K562 (cell line): Measurements from ENCODE around the gene TUBA1A. TPM values are rescaled to one million over a fixed set of nuclear protein-coding genes. Genes with fewer than 3 reads are reported as not detected.

Experiments
- ATAC-seq: fragments of 200-7000 bp; cut with Tn5 transposase; 3 replicates; pipeline ENCODE4 v1.9.1; 2020; ENCODE audit warnings: moderate library complexity
- BruUV-seq: library from RNA; stranded (reverse); fragments of 400-500 nt; replicated peaks from 2 replicates; lab custom pipeline; 2021; lab: Mats Ljungman, UMichigan
- CTCF ChIA-PET: fragments of 300-600 bp; formaldehyde crosslinking; extraction: SDS; loops from one replicate; lab custom pipeline; 2021; ENCODE audit warnings: low intra/inter-chr PET ratio; lab: Yijun Ruan, JAX
- POLR2A ChIA-PET: fragments of 300-600, 350-650 bp; sonication (Branson Sonifier 250); formaldehyde crosslinking; extraction: SDS; loops from one replicate; lab custom pipeline; 2021; ENCODE audit warnings: antibody characterized with exemption, inconsistent platforms; lab: Yijun Ruan, JAX
- DNase-seq, 4 experiments: peaks; one replicate each; pipeline versions ENCODE4 v3.0.0 to v3.0.0-alpha.2; 2011 to 2018; ENCODE audit warnings: low spot score in 3 of 4, mixed read lengths in 3 of 4; ENCODE audit errors: extremely low read depth in 1 of 4
- FAIRE-seq: peaks from 2 replicates; lab custom pipeline; 2011; peaks lifted over from hg19 to GRCh38; lab: Jason Lieb, UNC
- H2AFZ ChIP-seq: 2 replicates; pipeline ENCODE4 v1.6.0; 2011; ENCODE audit warnings: low read depth, low read length, control low read depth, inconsistent platforms
- H3K27ac ChIP-seq: fragments of 200-600 bp; 3 replicates; pipeline ENCODE4 v1.8.0; 2011; ENCODE audit warnings: low read depth, mild to moderate bottlenecking, control low read depth, inconsistent platforms, low read length, moderate library complexity, mixed read lengths; ENCODE audit errors: extremely low read depth
- H3K27me3 ChIP-seq, 2 experiments: fragments of 300-600 bp in 1 of 2; 2 replicates in 1 of 2; 3 replicates in 1 of 2; pipeline versions ENCODE4 v1.6.0 to v1.8.0; 2011; ENCODE audit warnings: inconsistent platforms in 2 of 2, low read length in 2 of 2, mild to moderate bottlenecking in 1 of 2, mixed read lengths in 1 of 2, moderate library complexity in 1 of 2; ENCODE audit not compliant: control insufficient read depth in 2 of 2, insufficient read depth in 2 of 2
- H3K36me3 ChIP-seq: fragments of 300-600 bp; 3 replicates; pipeline ENCODE4 v1.8.0; 2011; ENCODE audit warnings: mild to moderate bottlenecking, low read length, inconsistent platforms; ENCODE audit not compliant: control insufficient read depth, insufficient read depth
- H3K4me1 ChIP-seq, 2 experiments: fragments of 200-600 bp in 1 of 2; replicated peaks in 1 of 2; 2 replicates in 1 of 2; 3 replicates in 1 of 2; pipeline versions ENCODE4 v1.5.1 to v1.8.0; 2011; ENCODE audit warnings: inconsistent platforms in 2 of 2, low read length in 2 of 2, mild to moderate bottlenecking in 1 of 2, mixed read lengths in 1 of 2, moderate library complexity in 1 of 2; ENCODE audit not compliant: control insufficient read depth in 2 of 2, insufficient read depth in 2 of 2
- H3K4me2 ChIP-seq: 2 replicates; pipeline ENCODE4 v1.6.1; 2011; ENCODE audit warnings: low read length, control low read depth, inconsistent platforms, mixed read lengths; ENCODE audit not compliant: insufficient read depth
- H3K4me3 ChIP-seq: fragments of 200-600 bp; sonication (generic), shearing (Covaris generic); 2 replicates; pipeline ENCODE4 v1.5.1; 2016; ENCODE audit warnings: control low read depth, inconsistent platforms
- H3K79me2 ChIP-seq: fragments of 200-600 bp; 3 replicates; pipeline ENCODE4 v1.8.0; 2011; ENCODE audit warnings: low read length, inconsistent platforms; ENCODE audit not compliant: control insufficient read depth, insufficient read depth
- H3K9ac ChIP-seq, 2 experiments: 2 replicates each; pipeline versions ENCODE4 v1.6.0 to v1.6.1; 2011; ENCODE audit warnings: low read depth in 2 of 2, low read length in 2 of 2, control low read depth in 1 of 2, inconsistent platforms in 1 of 2, mild to moderate bottlenecking in 1 of 2, mixed read lengths in 1 of 2; ENCODE audit not compliant: insufficient read depth in 1 of 2
- H3K9me1 ChIP-seq: one replicate; pipeline ENCODE4 v1.6.0; 2011; ENCODE audit warnings: inconsistent platforms, mild to moderate bottlenecking, low read length, moderate library complexity; ENCODE audit not compliant: control insufficient read depth, insufficient read depth
- H3K9me3 ChIP-seq: replicated peaks from 2 replicates; pipeline ENCODE4 v1.5.1; 2011; ENCODE audit warnings: low read depth, low read length, inconsistent platforms; ENCODE audit not compliant: control insufficient read depth, insufficient read depth
- H4K20me1 ChIP-seq: replicated peaks from 2 replicates; pipeline ENCODE4 v1.6.1; 2011; ENCODE audit warnings: low read length, inconsistent platforms, mixed read lengths; ENCODE audit not compliant: control insufficient read depth, insufficient read depth
- BRD9 ChIP-seq: fragments of 450-650 bp; IDR thresholded peaks from 2 replicates; pipeline ENCODE4 v1.6.1; 2018; ENCODE audit warnings: low read depth; ENCODE audit not compliant: partially characterized antibody
- E2F6 ChIP-seq, 2 experiments: IDR thresholded peaks; 2 replicates each; pipeline ENCODE4 v1.6.1; 2011; ENCODE audit warnings: borderline replicate concordance in 1 of 2, control low read depth in 1 of 2, low read depth in 1 of 2, low read length in 1 of 2, mild to moderate bottlenecking in 1 of 2, mixed read lengths in 1 of 2, moderate library complexity in 1 of 2; ENCODE audit not compliant: insufficient read depth in 1 of 2, insufficient read length in 1 of 2, poor library complexity in 1 of 2, severe bottlenecking in 1 of 2; ENCODE audit errors: extremely low read depth in 1 of 2
- FOXK1 ChIP-seq: sonication (generic); formaldehyde crosslinking; IDR thresholded peaks from 2 replicates; pipeline ENCODE4 v1.8.0; 2022; ENCODE audit warnings: missing genetic modification reagents, mild to moderate bottlenecking, borderline replicate concordance
- HOMEZ ChIP-seq: fragments of 250-450 bp; sonication (Bioruptor Pico); IDR thresholded peaks from 2 replicates; pipeline ENCODE4 v1.4.0; 2020; ENCODE audit warnings: mild to moderate bottlenecking, moderate library complexity
- IRF9 ChIP-seq: fragments of 450-650 bp; IDR thresholded peaks from 2 replicates; pipeline ENCODE4 v1.6.1; 2016; ENCODE audit warnings: missing biosample characterization, missing genetic modification characterization
- JUND ChIP-seq, 2 experiments: IDR thresholded peaks; 2 replicates in 1 of 2; 3 replicates in 1 of 2; pipeline ENCODE4 v1.6.1; 2011; ENCODE audit warnings: borderline replicate concordance in 2 of 2, low read depth in 2 of 2, low read length in 2 of 2, improper control_type of control experiment in 1 of 2, missing biosample characterization in 1 of 2, missing genetic modification characterization in 1 of 2, missing genetic modification reagents in 1 of 2
- MTA1 ChIP-seq: fragments of 450-650 bp; IDR thresholded peaks from 2 replicates; pipeline ENCODE4 v1.6.1; 2017; ENCODE audit warnings: borderline replicate concordance
- MXI1 ChIP-seq: IDR thresholded peaks from 2 replicates; pipeline ENCODE4 v1.6.1; 2011; ENCODE audit warnings: low read depth, mild to moderate bottlenecking, improper control_type of control experiment, low read length
- NCOA6 ChIP-seq: fragments of 450-650 bp; IDR thresholded peaks from 2 replicates; pipeline ENCODE4 v1.6.1; 2017; ENCODE audit warnings: mild to moderate bottlenecking
- RBM14 ChIP-seq: fragments of 200-400 bp; formaldehyde crosslinking; IDR thresholded peaks from 2 replicates; pipeline ENCODE4 v1.6.1; 2018; ENCODE audit warnings: low read depth, mild to moderate bottlenecking, low read length, moderate library complexity, borderline replicate concordance; ENCODE audit not compliant: insufficient read depth
- RBM34 ChIP-seq: fragments of 200-400 bp; formaldehyde crosslinking; IDR thresholded peaks from 2 replicates; pipeline ENCODE4 v1.6.1; 2018; ENCODE audit warnings: low read length, borderline replicate concordance; ENCODE audit not compliant: insufficient read depth
- SP2 ChIP-seq: IDR thresholded peaks from 2 replicates; pipeline ENCODE4 v1.6.1; 2011; ENCODE audit warnings: mild to moderate bottlenecking, low read depth, low read length, moderate library complexity; ENCODE audit not compliant: poor library complexity, severe bottlenecking; ENCODE audit errors: extremely low read depth
- ZBTB34 ChIP-seq: fragments of 250-450 bp; sonication (Bioruptor Pico); IDR thresholded peaks from 2 replicates; pipeline ENCODE4 v1.8.0; 2021; ENCODE audit warnings: mild to moderate bottlenecking, moderate library complexity
- ZFP1 ChIP-seq: fragments of 450-650 bp; formaldehyde crosslinking; IDR thresholded peaks from 2 replicates; pipeline ENCODE4 v1.4.0; 2020; ENCODE audit warnings: mild to moderate bottlenecking, mixed read lengths
- ZNF24 ChIP-seq: fragments of 450-650 bp; IDR thresholded peaks from 2 replicates; pipeline ENCODE4 v1.6.1; 2016
- ZNF3 ChIP-seq: fragments of 250-450 bp; sonication (Bioruptor Pico); IDR thresholded peaks from 2 replicates; pipeline ENCODE4 v1.5.0; 2021; ENCODE audit warnings: mild to moderate bottlenecking, moderate library complexity
- ZNF316 ChIP-seq: fragments of 450-650 bp; IDR thresholded peaks from 2 replicates; pipeline ENCODE4 v1.6.1; 2016
- ZNF695 ChIP-seq: fragments of 450-650 bp; formaldehyde crosslinking; IDR thresholded peaks from 2 replicates; pipeline ENCODE4 v1.4.0; 2020; ENCODE audit warnings: mild to moderate bottlenecking, moderate library complexity
- WGBS: fragments of 100-300 bp; shearing (Covaris generic); methylation state at CpG from one replicate; pipeline ENCODE4 v1.1.6; 2016; ENCODE audit warnings: low coverage, mixed read lengths; ENCODE audit not compliant: insufficient coverage; ENCODE audit errors: missing lambda C conversion rate; 5-methylcytosine and 5-hydroxymethylcytosine counted together
- in situ Hi-C: fragments of 300-500 bp; cut with MboI; formaldehyde crosslinking; loops from 4 replicates; pipeline ENCODE4 v1.15.0; 2018; ENCODE audit warnings: inconsistent platforms, mixed read lengths
- intact Hi-C: fragments of 100-400 bp; cut with micrococcal nuclease; formaldehyde crosslinking; loops from 2 replicates; pipeline ENCODE4 v1.14.2; 2022
- polyA plus RNA-seq, 8 experiments: library from polyadenylated mRNA; depleted of rRNA in 4 of 8; stranded (reverse) in 5 of 8; unstranded in 3 of 8; fragments of >200 nt; fragmentation: Nextera tagmentation in 2 of 8; fragmentation: Illumina TruSeq in 1 of 8; extraction: Ambion mirVana in 2 of 8; extraction: Trizol in 1 of 8; gene quantifications; 2 replicates each; pipeline versions ENCODE4 v1.2.1 to v1.2.3, GENCODE V29; 2011 to 2014; ENCODE audit warnings: inconsistent platforms in 1 of 8, missing spikeins in 1 of 8
- total RNA-seq, 7 experiments: library from RNA; depleted of rRNA in 6 of 7; stranded (reverse); fragments of >200 nt in 6 of 7; fragmentation: Illumina TruSeq in 2 of 7; extraction: Trizol in 2 of 7; gene quantifications; 2 replicates each; pipeline versions ENCODE4 v1.2.1 to v1.2.3, GENCODE V29; 2011 to 2021; ENCODE audit warnings: low replicate concordance in 1 of 7

TUBA1A gene
- total and polyA plus RNA-seq, 9 of the 15 experiments (the other 6 are each of a cell fraction or from before 2014, with no cell fraction given) = 7.4 to 45.1 (median 11.9) TPM

- H3K27ac ChIP-seq = no peak overlapping the region
- peaks cover 7 to 10% of the 10 kb centered on the region in 2 experiments; a peak in 3 of 5 replicates for H3K4me1 ChIP-seq
- H3K9ac ChIP-seq = no peak overlapping the region
- H3K9me3 ChIP-seq = no peaks in the 10 kb centered on the region
- TF ChIP-seq NCOA6 (no peak), ZNF3 (CRISPR knock-in tag) (no peak), ZNF316 (no peak), BRD9 (no peak), RBM34 (no peak), IRF9 (tag) (no peak), RBM14 (no peak), E2F6 (IDR thresholded peaks at IDR 0.05; ENCODE audit: borderline replicate concordance in 1 of 2, extremely low read depth in 1 of 2, insufficient read depth in 1 of 2, insufficient read length in 1 of 2, low read depth in 1 of 2, low read length in 1 of 2, poor library complexity in 1 of 2, severe bottlenecking in 1 of 2) (no peak), MXI1 (no peak), JUND (IDR thresholded peaks at IDR 0.05; ENCODE audit: borderline replicate concordance, low read depth, low read length) (no peak), JUND (tag; IDR thresholded peaks at IDR 0.05; ENCODE audit: borderline replicate concordance, low read depth, low read length) (no peak), ZFP1 (CRISPR knock-in tag) (no peak), FOXK1 (CRISPR knock-in tag) (no peak), HOMEZ (CRISPR knock-in tag) (no peak), ZNF695 (CRISPR knock-in tag) (no peak), SP2 (no peak), MTA1 (no peak), ZNF24 (no peak), ZBTB34 (CRISPR knock-in tag) (no peak)
- no peaks in the 10 kb centered on the region for H3K36me3 ChIP-seq
- no peak overlapping the region for H3K4me2 ChIP-seq
- WGBS = 33% methylated on average over 3 of the region's 3 CpGs
- H3K9me1 ChIP-seq = no peaks in the 10 kb centered on the region
- no peak for FAIRE-seq
- intact Hi-C loops (no loop called here), in situ Hi-C loops (no loop called here)
- ATAC-seq = peak; percentile 38; the same call in 2 of the 3 replicates
- H2AFZ ChIP-seq = peak overlapping the region; percentile 56
- BruUV-seq = no TSS peak
- no peaks in the 10 kb centered on the region for H3K27me3 ChIP-seq
- CTCF ChIA-PET = no interaction called here
- H3K79me2 ChIP-seq = no peaks in the 10 kb centered on the region
- no peak for DNase-seq
- no peaks in the 10 kb centered on the region for H4K20me1 ChIP-seq
- no peak overlapping the region for H3K4me3 ChIP-seq
- POLR2A ChIA-PET = interaction anchor here (1.1 to 1.3 kb wide), 2 partner anchors 62 to 65 kb away, joined by 3 to 5 read pairs; partner anchors contain the start of gene TUBA1B
Measured at GRCh38 chr12:49195736-49196135, 6.9 kb upstream of the TUBA1A start.
